ENCODE measurements around the gene MCRIP2.
A peak's percentile ranks its signal among the peaks of the same experiment; 100 is the strongest.

DNA sequence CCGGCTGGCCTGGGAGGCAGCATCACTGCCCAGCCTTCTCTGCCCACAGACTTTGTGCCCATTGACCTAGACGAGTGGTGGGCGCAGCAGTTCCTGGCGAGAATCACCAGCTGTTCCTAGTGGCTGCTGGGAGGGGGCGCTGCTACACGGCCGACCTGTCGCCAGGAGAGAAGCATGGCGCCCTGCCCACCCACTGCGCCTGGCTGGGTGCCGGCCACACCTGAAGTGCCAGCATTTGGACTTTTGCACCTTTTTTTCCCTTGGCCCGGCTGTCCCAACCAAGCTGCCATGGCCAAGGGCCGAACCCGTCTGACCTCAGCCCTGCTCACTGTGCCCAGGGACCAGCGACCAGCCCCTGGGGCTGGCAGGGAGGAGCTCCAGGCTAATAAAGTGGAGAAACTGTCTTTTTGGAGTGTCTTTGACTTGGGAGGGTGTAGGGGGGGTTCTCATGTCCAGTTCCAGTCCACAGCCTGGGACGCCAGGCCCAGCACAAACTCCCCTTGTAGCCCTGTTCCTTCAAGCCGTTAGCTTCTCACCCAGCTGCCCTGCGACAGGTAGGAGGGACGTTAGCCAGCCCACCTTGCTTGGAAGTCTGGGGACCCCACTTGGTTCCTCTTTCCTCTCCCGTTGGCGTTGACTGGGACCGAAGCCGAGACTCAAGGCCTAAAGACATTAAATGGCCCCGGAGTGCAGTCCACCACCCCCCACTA is 6.6 kb downstream of the MCRIP2 start:
- TF ChIP-seq, protein P1, sequence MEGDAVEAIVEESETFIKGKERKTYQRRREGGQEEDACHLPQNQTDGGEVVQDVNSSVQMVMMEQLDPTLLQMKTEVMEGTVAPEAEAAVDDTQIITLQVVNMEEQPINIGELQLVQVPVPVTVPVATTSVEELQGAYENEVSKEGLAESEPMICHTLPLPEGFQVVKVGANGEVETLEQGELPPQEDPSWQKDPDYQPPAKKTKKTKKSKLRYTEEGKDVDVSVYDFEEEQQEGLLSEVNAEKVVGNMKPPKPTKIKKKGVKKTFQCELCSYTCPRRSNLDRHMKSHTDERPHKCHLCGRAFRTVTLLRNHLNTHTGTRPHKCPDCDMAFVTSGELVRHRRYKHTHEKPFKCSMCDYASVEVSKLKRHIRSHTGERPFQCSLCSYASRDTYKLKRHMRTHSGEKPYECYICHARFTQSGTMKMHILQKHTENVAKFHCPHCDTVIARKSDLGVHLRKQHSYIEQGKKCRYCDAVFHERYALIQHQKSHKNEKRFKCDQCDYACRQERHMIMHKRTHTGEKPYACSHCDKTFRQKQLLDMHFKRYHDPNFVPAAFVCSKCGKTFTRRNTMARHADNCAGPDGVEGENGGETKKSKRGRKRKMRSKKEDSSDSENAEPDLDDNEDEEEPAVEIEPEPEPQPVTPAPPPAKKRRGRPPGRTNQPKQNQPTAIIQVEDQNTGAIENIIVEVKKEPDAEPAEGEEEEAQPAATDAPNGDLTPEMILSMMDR (IDR thresholded peaks at IDR 0.05) = peak in 4 of 5 experiments; percentile 26 to 34 (median 30)
- TF ChIP-seq EP300 (IDR thresholded peaks at IDR 0.05) = no peak

Data from tibial nerve (tissue), 4 donors.